RWPE2 (cell line): ENCODE measurements around the gene CCL18.

Source experiments
- ATAC-seq: fragments of 200-7000 bp; cut with Tn5 transposase; 3 replicates; pipeline ENCODE4 v1.9.1; 2021; ENCODE audit warnings: low read depth
- DNase-seq: peaks from one replicate; pipeline ENCODE4 v3.0.0-alpha.2; 2020; ENCODE audit warnings: low spot score
- H3K27ac ChIP-seq: fragments of 450-650 bp; 2 replicates; pipeline ENCODE4 v1.5.1; 2017; ENCODE audit warnings: mild to moderate bottlenecking; ENCODE audit not compliant: poor library complexity, severe bottlenecking
- H3K27me3 ChIP-seq: fragments of 250-450 bp; sonication (Bioruptor Pico); 2 replicates; pipeline ENCODE4 v1.5.1; 2021; ENCODE audit warnings: mild to moderate bottlenecking, moderate library complexity; ENCODE audit not compliant: insufficient read depth, poor library complexity, severe bottlenecking
- H3K36me3 ChIP-seq: fragments of 250-450 bp; sonication (Bioruptor Pico); 2 replicates; pipeline ENCODE4 v1.5.1; 2020; ENCODE audit warnings: low read depth, mild to moderate bottlenecking, moderate library complexity
- H3K4me1 ChIP-seq: fragments of 250-450 bp; sonication (Bioruptor Pico); 2 replicates; pipeline ENCODE4 v1.5.1; 2021; ENCODE audit warnings: mild to moderate bottlenecking, moderate library complexity; ENCODE audit not compliant: insufficient read depth, poor library complexity, severe bottlenecking
- H3K4me3 ChIP-seq: fragments of 250-450 bp; sonication (Bioruptor Pico); 2 replicates; pipeline ENCODE4 v1.5.1; 2021; ENCODE audit warnings: mild to moderate bottlenecking, moderate library complexity; ENCODE audit not compliant: severe bottlenecking
- H3K9me3 ChIP-seq: fragments of 250-450 bp; sonication (Bioruptor Pico); 2 replicates; pipeline ENCODE4 v1.5.1; 2021; ENCODE audit warnings: mild to moderate bottlenecking, moderate library complexity; ENCODE audit not compliant: severe bottlenecking
- CTCF ChIP-seq: fragments of 450-650 bp; IDR thresholded peaks from one replicate; pipeline ENCODE4 v1.5.1; 2017; ENCODE audit warnings: mild to moderate bottlenecking, moderate library complexity; ENCODE audit not compliant: poor library complexity, severe bottlenecking

Gene CCL18

GRCh38 chr17:36057911-36058310, 6.2 kb upstream of the CCL18 start:
- Histone ChIP-seq H3K36me3 (no peaks in the 10 kb centered on the region), H3K4me1 (no peaks in the 10 kb centered on the region), H3K27ac (no peak overlapping the region), H3K27me3 (peaks cover 26% of the 10 kb centered on the region), H3K4me3 (no peak overlapping the region), H3K9me3 (no peaks in the 10 kb centered on the region)
- no peak for TF ChIP-seq CTCF
- DNase-seq = no peak
- ATAC-seq = no peak

- ATAC-seq = no peak
- no peaks in the 10 kb centered on the region for H3K4me1 ChIP-seq
Measured at GRCh38 chr17:36059406-36059805, 4.7 kb upstream of the CCL18 start.

GRCh38 chr17:36060816-36061215, 3.3 kb upstream of the CCL18 start:
- Histone ChIP-seq H3K4me3 (no peak overlapping the region), H3K27me3 (peaks cover 15% of the 10 kb centered on the region), H3K27ac (no peak overlapping the region), H3K4me1 (no peaks in the 10 kb centered on the region), H3K36me3 (no peaks in the 10 kb centered on the region), H3K9me3 (no peaks in the 10 kb centered on the region)
- no peak for TF ChIP-seq CTCF
- no peak for ATAC-seq
- DNase-seq = no peak

More at GRCh38 chr17:36059406-36059805, 4.7 kb upstream of the CCL18 start:
- no peak overlapping the region for H3K27ac ChIP-seq
- no peak overlapping the region for H3K4me3 ChIP-seq
- no peaks in the 10 kb centered on the region for H3K9me3 ChIP-seq
- no peaks in the 10 kb centered on the region for H3K36me3 ChIP-seq
- peaks cover 15% of the 10 kb centered on the region for H3K27me3 ChIP-seq
- DNase-seq = no peak
- no peak for TF ChIP-seq CTCF

GRCh38 chr17:36066365-36066985, 2.4 kb downstream of the CCL18 start:
- Histone ChIP-seq H3K4me3 (no peak overlapping the region), H3K4me1 (no peaks in the 10 kb centered on the region), H3K27ac (no peak overlapping the region), H3K36me3 (no peaks in the 10 kb centered on the region), H3K27me3 (peaks cover under 1% of the 10 kb centered on the region), H3K9me3 (no peaks in the 10 kb centered on the region)
- TF ChIP-seq CTCF = no peak
- no peak for ATAC-seq
- DNase-seq = no peak

- Histone ChIP-seq H3K4me3 (no peak overlapping the region), H3K27me3 (no peaks in the 10 kb centered on the region), H3K36me3 (no peaks in the 10 kb centered on the region), H3K4me1 (no peaks in the 10 kb centered on the region), H3K27ac (no peak overlapping the region), H3K9me3 (no peaks in the 10 kb centered on the region)
- no peak for TF ChIP-seq CTCF
- no peak for DNase-seq
- no peak for ATAC-seq
Measured at GRCh38 chr17:36068524-36068923, 4.5 kb downstream of the CCL18 start.
